Measurements from ENCODE around the gene CTIF.

GRCh38 chr18:48694295-48694694 is 155.5 kb downstream of the CTIF start:
- TF ChIP-seq POLR2AphosphoS5 (IDR thresholded peaks at IDR 0.05) (no peak), POLR2A (IDR thresholded peaks at IDR 0.05) (no peak), EP300 (IDR thresholded peaks at IDR 0.05; ENCODE audit: low read depth) (no peak)
- TF ChIP-seq, protein P1, sequence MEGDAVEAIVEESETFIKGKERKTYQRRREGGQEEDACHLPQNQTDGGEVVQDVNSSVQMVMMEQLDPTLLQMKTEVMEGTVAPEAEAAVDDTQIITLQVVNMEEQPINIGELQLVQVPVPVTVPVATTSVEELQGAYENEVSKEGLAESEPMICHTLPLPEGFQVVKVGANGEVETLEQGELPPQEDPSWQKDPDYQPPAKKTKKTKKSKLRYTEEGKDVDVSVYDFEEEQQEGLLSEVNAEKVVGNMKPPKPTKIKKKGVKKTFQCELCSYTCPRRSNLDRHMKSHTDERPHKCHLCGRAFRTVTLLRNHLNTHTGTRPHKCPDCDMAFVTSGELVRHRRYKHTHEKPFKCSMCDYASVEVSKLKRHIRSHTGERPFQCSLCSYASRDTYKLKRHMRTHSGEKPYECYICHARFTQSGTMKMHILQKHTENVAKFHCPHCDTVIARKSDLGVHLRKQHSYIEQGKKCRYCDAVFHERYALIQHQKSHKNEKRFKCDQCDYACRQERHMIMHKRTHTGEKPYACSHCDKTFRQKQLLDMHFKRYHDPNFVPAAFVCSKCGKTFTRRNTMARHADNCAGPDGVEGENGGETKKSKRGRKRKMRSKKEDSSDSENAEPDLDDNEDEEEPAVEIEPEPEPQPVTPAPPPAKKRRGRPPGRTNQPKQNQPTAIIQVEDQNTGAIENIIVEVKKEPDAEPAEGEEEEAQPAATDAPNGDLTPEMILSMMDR (IDR thresholded peaks at IDR 0.05): no peak

Measured in transverse colon (tissue), 4 donors.